Activated CD4-positive, alpha-beta T cell treated with anti-CD3 and anti-CD28 coated beads for 36 hours (primary cell): ENCODE results near the gene MICALL2. TPM values are rescaled to one million over a fixed set of nuclear protein-coding genes. Genes with fewer than 3 reads are reported as not detected.

ENCODE experiments used
- ATAC-seq: fragments of 200-7000 bp; cut with Tn5 transposase; one replicate; pipeline ENCODE4 v1.10.0; 2021; ENCODE audit warnings: mild to moderate bottlenecking, moderate library complexity
- CTCF ChIA-PET: fragments of 350-600 bp; sonication (Branson Sonifier 250); formaldehyde crosslinking; loops from one replicate; lab custom pipeline; 2021; ENCODE audit warnings: antibody characterized with exemption; lab: Charles Lee
- POLR2A ChIA-PET: fragments of 350-600 bp; sonication (Branson Sonifier 250); formaldehyde crosslinking; loops from one replicate; lab custom pipeline; 2021; ENCODE audit warnings: antibody characterized with exemption, inconsistent platforms; lab: Charles Lee
- DNase-seq: peaks from one replicate; pipeline ENCODE4 v3.0.0-alpha.2; 2020
- H3K27ac Mint-ChIP-seq: one replicate; pipeline ENCODE4 v1.8.0; 2021; ENCODE audit warnings: mixed read lengths
- H3K27me3 Mint-ChIP-seq: one replicate; pipeline ENCODE4 v1.8.0; 2021; ENCODE audit warnings: mixed read lengths
- H3K36me3 Mint-ChIP-seq: one replicate; pipeline ENCODE4 v1.8.0; 2021; ENCODE audit warnings: low read depth, mixed read lengths
- H3K4me1 Mint-ChIP-seq: one replicate; pipeline ENCODE4 v1.8.0; 2021; ENCODE audit warnings: mixed read lengths
- H3K4me3 Mint-ChIP-seq: one replicate; pipeline ENCODE4 v1.8.0; 2021; ENCODE audit warnings: mild to moderate bottlenecking, moderate library complexity, mixed read lengths
- H3K9me3 Mint-ChIP-seq: one replicate; pipeline ENCODE4 v1.8.0; 2021; ENCODE audit warnings: low read depth, mixed read lengths
- intact Hi-C, 2 experiments: fragments of 100-400 bp; cut with DNase I in 1 of 2; cut with micrococcal nuclease in 1 of 2; formaldehyde crosslinking; loops; one replicate each; pipeline versions ENCODE4 v1.14.2 to v1.15.1; 2022 to 2024; cut with DNase I, micrococcal nuclease
- total RNA-seq, 2 experiments: library from RNA; stranded (reverse); gene quantifications; one replicate each; pipeline ENCODE4 v1.2.3, GENCODE V29; 2021

MICALL2 gene
- total RNA-seq, 2 experiments from 2014 or later, result 1.9 to 2.7 TPM

- POLR2A ChIA-PET, result no interaction called here
- intact Hi-C loops, result no loop called here
- Mint-ChIP-seq H3K27ac (no peak overlapping the region), H3K36me3 (no peaks in the 10 kb centered on the region), H3K4me1 (peaks cover 3% of the 10 kb centered on the region), H3K4me3 (no peak overlapping the region), H3K27me3 (peaks cover 2% of the 10 kb centered on the region), H3K9me3 (no peaks in the 10 kb centered on the region)
- CTCF ChIA-PET, result interaction anchor here (0.6 to 1.3 kb wide), 2 partner anchors 10 kb away, joined by 3 to 5 read pairs; no protein-coding TSS in a partner anchor
- no peak for DNase-seq
- no peak for ATAC-seq
Observed at GRCh38 chr7:1434891-1435670, 24.2 kb downstream of the MICALL2 start.

DNA sequence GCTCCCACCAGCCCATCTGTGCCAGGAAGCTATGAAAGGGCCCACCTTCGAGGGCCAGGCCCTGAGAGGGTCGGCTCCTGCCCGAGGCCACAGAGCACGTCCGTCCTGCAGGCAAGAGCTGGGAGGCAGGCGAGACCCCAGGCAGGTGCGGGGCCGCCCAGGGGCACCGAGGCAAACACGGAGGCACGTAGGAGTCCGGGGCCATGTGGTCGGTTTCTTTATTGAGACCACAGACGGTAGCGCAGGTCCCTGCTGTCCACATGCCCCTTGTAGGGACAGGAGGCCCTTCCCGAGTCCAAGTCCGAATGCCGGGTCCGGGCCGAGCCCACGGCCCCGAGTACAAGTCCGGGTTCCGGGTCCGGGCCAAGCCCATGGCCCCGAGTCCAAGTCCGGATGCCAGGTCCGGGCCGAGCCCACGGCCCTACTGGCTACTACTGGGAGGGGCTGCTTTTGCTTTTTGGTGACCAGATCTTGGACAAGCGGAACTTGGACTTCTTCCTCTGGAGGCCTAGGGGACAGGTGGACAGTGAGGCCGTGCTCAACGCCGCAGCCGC lies 25.0 kb downstream of the MICALL2 start:
- H3K36me3 Mint-ChIP-seq, result no peaks in the 10 kb centered on the region
- no peak for DNase-seq
- intact Hi-C loops, result no loop called here
- POLR2A ChIA-PET, result no interaction called here
- no peak for ATAC-seq
- peaks cover 2% of the 10 kb centered on the region for H3K27me3 Mint-ChIP-seq
- peaks cover 3% of the 10 kb centered on the region for H3K4me1 Mint-ChIP-seq
- no peak overlapping the region for H3K4me3 Mint-ChIP-seq
- H3K27ac Mint-ChIP-seq, result no peak overlapping the region
- CTCF ChIA-PET, result interaction anchor here (1.3 kb wide), 1 partner anchor 9 kb away, joined by 5 read pairs; no protein-coding TSS in a partner anchor
- no peaks in the 10 kb centered on the region for H3K9me3 Mint-ChIP-seq

DNA sequence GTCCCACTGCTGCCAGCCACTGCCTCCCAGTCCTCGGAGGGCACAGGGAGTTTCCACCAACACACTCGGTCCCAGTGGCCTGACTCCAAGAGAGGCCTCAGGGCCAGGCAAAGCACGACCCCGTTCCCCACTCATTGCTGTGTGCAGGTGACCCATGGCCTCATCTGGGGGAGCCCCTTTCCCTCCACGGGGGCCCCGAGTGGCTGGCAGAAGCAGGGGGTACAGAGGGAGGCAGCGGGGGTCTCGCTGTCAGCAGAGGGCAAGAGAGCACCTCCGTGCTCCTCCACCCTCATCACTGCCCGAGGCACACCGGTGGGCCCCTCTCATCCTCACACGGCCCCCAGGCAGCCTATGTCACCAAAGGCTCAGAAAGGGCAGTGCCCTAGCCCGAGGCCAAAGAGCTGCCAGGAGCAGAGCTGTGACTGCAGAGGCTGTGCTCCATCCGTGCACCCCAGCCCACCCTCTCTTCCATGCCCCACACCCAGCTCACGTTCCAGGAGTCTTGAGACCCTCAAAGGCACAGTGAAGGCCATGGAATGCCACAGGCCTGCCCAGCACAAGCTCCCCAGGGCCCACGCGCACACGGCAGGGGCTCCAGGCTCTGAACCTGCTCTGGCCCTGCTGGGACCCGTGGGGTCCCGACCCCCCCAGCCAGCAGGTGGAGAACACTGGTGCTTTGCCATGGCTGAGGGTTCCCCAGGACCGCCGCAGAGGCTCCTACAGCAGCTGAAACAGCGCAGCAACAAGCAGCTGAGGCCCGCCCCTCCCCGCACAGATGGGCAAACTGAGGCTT lies 25.9 kb downstream of the MICALL2 start:
- POLR2A ChIA-PET, result no interaction called here
- H3K27me3 Mint-ChIP-seq, result peaks cover 2% of the 10 kb centered on the region
- no peak overlapping the region for H3K27ac Mint-ChIP-seq
- H3K4me3 Mint-ChIP-seq, result no peak overlapping the region
- peaks cover 3% of the 10 kb centered on the region for H3K4me1 Mint-ChIP-seq
- no peaks in the 10 kb centered on the region for H3K36me3 Mint-ChIP-seq
- ATAC-seq, result no peak
- no peak for DNase-seq
- no peaks in the 10 kb centered on the region for H3K9me3 Mint-ChIP-seq
- CTCF ChIA-PET, result interaction anchor here (1.2 to 1.4 kb wide), 3 partner anchors 11 to 228 kb away, joined by 3 read pairs; no protein-coding TSS in a partner anchor
- intact Hi-C loops, result no loop called here

- H3K27ac Mint-ChIP-seq, result no peak overlapping the region
- no peaks in the 10 kb centered on the region for H3K9me3 Mint-ChIP-seq
- H3K36me3 Mint-ChIP-seq, result no peaks in the 10 kb centered on the region
- ChIA-PET POLR2A (no interaction called here), CTCF (interaction anchor here (0.6 to 2.4 kb wide), 7 partner anchors 10 to 227 kb away, joined by 3 to 13 read pairs (median 3); no protein-coding TSS in a partner anchor)
- intact Hi-C loops, result loop anchor here (1.0 kb wide), 4 partner anchors 15 to 207 kb away; no protein-coding TSS in a partner anchor
- peak; percentile 89 for DNase-seq
- no peak overlapping the region for H3K4me3 Mint-ChIP-seq
- peaks cover 3% of the 10 kb centered on the region for H3K4me1 Mint-ChIP-seq
- H3K27me3 Mint-ChIP-seq, result peaks cover 2% of the 10 kb centered on the region
- ATAC-seq, result peak; percentile 88
Observed at GRCh38 chr7:1432411-1433082, 26.7 kb downstream of the MICALL2 start.

GRCh38 chr7:1431634-1432380 lies 27.5 kb downstream of the MICALL2 start:
- Mint-ChIP-seq H3K27me3 (peaks cover 2% of the 10 kb centered on the region), H3K27ac (no peak overlapping the region)

DNA sequence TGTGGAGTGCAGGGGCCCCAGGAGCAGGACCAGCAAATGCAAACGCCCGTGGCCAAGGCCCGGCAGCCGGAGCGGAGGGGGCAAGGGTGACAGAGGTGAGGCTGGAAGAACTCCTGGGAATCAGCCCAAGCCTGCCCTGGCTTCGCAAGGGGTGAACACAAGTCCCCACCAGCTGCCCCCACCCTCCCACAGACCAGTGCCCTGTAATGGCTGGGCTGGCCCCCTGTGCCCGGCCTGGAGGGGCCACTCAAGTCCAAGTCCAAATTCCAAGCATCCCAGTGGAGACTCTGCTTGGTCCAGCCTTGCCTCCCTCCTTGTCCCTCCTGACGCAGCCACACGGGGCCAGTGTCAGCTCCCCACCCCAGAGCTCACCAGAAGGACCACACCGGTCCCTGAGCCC lies 28.0 kb downstream of the MICALL2 start:
- H3K27ac Mint-ChIP-seq, result no peak overlapping the region
- intact Hi-C loops, result no loop called here
- ChIA-PET POLR2A (no interaction called here), CTCF (interaction anchor here (0.6 to 2.4 kb wide), 2 partner anchors 14 to 186 kb away, joined by 4 to 13 read pairs; no protein-coding TSS in a partner anchor)
- no peak overlapping the region for H3K4me3 Mint-ChIP-seq
- H3K27me3 Mint-ChIP-seq, result peaks cover 2% of the 10 kb centered on the region
- ATAC-seq, result no peak
- H3K36me3 Mint-ChIP-seq, result no peaks in the 10 kb centered on the region
- peaks cover 3% of the 10 kb centered on the region for H3K4me1 Mint-ChIP-seq
- H3K9me3 Mint-ChIP-seq, result no peaks in the 10 kb centered on the region
- no peak for DNase-seq

More at GRCh38 chr7:1431634-1432380, 27.5 kb downstream of the MICALL2 start:
- ATAC-seq (no peak), DNase-seq (no peak)
- CTCF ChIA-PET, result interaction anchor here (0.6 to 2.4 kb wide), 8 partner anchors 9 to 226 kb away, joined by 3 to 13 read pairs (median 3); no protein-coding TSS in a partner anchor
- no peaks in the 10 kb centered on the region for H3K36me3 Mint-ChIP-seq
- peaks cover 3% of the 10 kb centered on the region for H3K4me1 Mint-ChIP-seq
- intact Hi-C loops, result loop anchor here (1.0 kb wide), 4 partner anchors 15 to 207 kb away; no protein-coding TSS in a partner anchor
- no peak overlapping the region for H3K4me3 Mint-ChIP-seq
- POLR2A ChIA-PET, result no interaction called here
- no peaks in the 10 kb centered on the region for H3K9me3 Mint-ChIP-seq

- intact Hi-C loops, result no loop called here
- Mint-ChIP-seq H3K4me3 (no peak overlapping the region), H3K4me1 (peaks cover 3% of the 10 kb centered on the region), H3K27ac (no peak overlapping the region), H3K27me3 (peaks cover 2% of the 10 kb centered on the region), H3K36me3 (no peaks in the 10 kb centered on the region), H3K9me3 (no peaks in the 10 kb centered on the region)
- ChIA-PET POLR2A (no interaction called here), CTCF (interaction anchor here (2.4 kb wide), 1 partner anchor 13 kb away, joined by 13 read pairs; no protein-coding TSS in a partner anchor)
- no peak for DNase-seq
- ATAC-seq, result no peak
Observed at GRCh38 chr7:1430056-1430845, 29.0 kb downstream of the MICALL2 start.

DNA sequence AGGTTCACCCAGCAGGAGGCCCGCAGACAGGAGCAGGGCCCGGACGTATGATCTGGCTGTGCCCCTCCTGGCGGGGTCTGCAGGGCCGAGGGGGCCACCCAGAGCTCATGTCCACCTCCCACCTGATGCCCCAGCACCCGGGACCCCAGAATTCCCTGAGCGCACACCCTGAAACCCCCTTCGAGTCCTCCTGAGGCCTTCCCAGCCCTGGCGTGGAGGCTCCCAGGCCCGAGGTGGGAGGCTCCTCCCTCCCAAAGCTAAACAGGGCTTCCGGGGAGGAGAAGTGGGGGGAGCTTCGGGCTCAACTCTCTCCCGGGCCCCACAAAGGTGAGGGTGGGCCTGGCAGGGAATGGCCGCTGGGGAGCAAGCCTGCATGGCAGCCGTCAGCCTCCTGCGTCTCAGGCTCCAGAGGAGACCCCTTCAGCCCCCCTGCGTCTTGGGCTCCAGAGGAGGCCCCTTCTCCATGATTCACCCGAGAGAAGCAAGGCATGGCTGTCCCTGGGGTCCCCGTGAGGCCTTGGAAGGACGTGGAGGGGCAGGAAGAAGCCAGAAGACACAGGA lies 30.2 kb downstream of the MICALL2 start:
- H3K36me3 Mint-ChIP-seq, result no peaks in the 10 kb centered on the region
- CTCF ChIA-PET, result interaction anchor here (0.6 to 1.0 kb wide), 4 partner anchors 11 to 1237 kb away, joined by 3 to 4 read pairs (median 3); no protein-coding TSS in a partner anchor

GRCh38 chr7:1427064-1427657 lies 32.1 kb downstream of the MICALL2 start:
- intact Hi-C loops, result no loop called here
- Mint-ChIP-seq H3K4me3 (no peak overlapping the region), H3K27ac (no peak overlapping the region), H3K36me3 (no peaks in the 10 kb centered on the region), H3K9me3 (no peaks in the 10 kb centered on the region), H3K27me3 (peaks cover 9% of the 10 kb centered on the region), H3K4me1 (no peaks in the 10 kb centered on the region)
- no peak for ATAC-seq
- DNase-seq, result no peak
- ChIA-PET POLR2A (no interaction called here), CTCF (no interaction called here)

More for the DNA sequence above, 30.2 kb downstream of the MICALL2 start:
- Mint-ChIP-seq H3K27ac (no peak overlapping the region), H3K4me3 (no peak overlapping the region), H3K9me3 (no peaks in the 10 kb centered on the region), H3K4me1 (peaks cover 3% of the 10 kb centered on the region), H3K27me3 (peaks cover 2% of the 10 kb centered on the region)
- intact Hi-C loops, result no loop called here
- DNase-seq, result no peak
- no peak for ATAC-seq
- POLR2A ChIA-PET, result no interaction called here
